ENCODE data around the gene EPHA6.
"Not testable (repeated sequence)": the region's sequence is repeated elsewhere in the genome, so short reads cannot be mapped to it uniquely, and the experiment has no call there.

Gene EPHA6

GRCh38 chr3:96931119-96931862, 116.9 kb downstream of the EPHA6 start:
- peak; percentile 6 to 7 for DNase-seq

- DNase-seq: not testable (repeated sequence)
Measured at GRCh38 chr3:96942131-96942530, 127.7 kb downstream of the EPHA6 start.

- no peak for DNase-seq
Measured at GRCh38 chr3:96958856-96959255, 144.5 kb downstream of the EPHA6 start.

- DNase-seq: no peak
Measured at GRCh38 chr3:96959474-96959873, 145.1 kb downstream of the EPHA6 start.

GRCh38 chr3:96959901-96960641, 145.7 kb downstream of the EPHA6 start:
- DNase-seq: no peak

- DNase-seq: no peak
Measured at GRCh38 chr3:96960661-96961330, 146.4 kb downstream of the EPHA6 start.

GRCh38 chr3:96961576-96961975, 147.2 kb downstream of the EPHA6 start:
- DNase-seq: no peak

GRCh38 chr3:96966181-96966929, 152.0 kb downstream of the EPHA6 start:
- no peak for DNase-seq

- no peak for DNase-seq
Measured at GRCh38 chr3:96970211-96970610, 155.8 kb downstream of the EPHA6 start.

GRCh38 chr3:96977671-96978070, 163.3 kb downstream of the EPHA6 start:
- no peak for DNase-seq

GRCh38 chr3:96983716-96984115, 169.3 kb downstream of the EPHA6 start:
- not testable (repeated sequence) for DNase-seq

- no peak for DNase-seq
Measured at GRCh38 chr3:96986241-96986640, 171.8 kb downstream of the EPHA6 start.

GRCh38 chr3:96991231-96991630, 176.8 kb downstream of the EPHA6 start:
- no peak for DNase-seq

GRCh38 chr3:96991800-96992365, 177.5 kb downstream of the EPHA6 start:
- DNase-seq: no peak

GRCh38 chr3:96994988-96995387, 180.6 kb downstream of the EPHA6 start:
- DNase-seq: no peak

- DNase-seq: no peak
Measured at GRCh38 chr3:96996009-96996408, 181.6 kb downstream of the EPHA6 start.

- DNase-seq: no peak
Measured at GRCh38 chr3:97001611-97002010, 187.2 kb downstream of the EPHA6 start.

- no peak for DNase-seq
Measured at GRCh38 chr3:97009427-97010019, 195.1 kb downstream of the EPHA6 start.

- no peak for DNase-seq
Measured at GRCh38 chr3:97010881-97011657, 196.7 kb downstream of the EPHA6 start.

- DNase-seq: no peak
Measured at GRCh38 chr3:97021778-97022177, 207.4 kb downstream of the EPHA6 start.

GRCh38 chr3:97025612-97026011, 211.2 kb downstream of the EPHA6 start:
- DNase-seq: not testable (repeated sequence)

Data from NCI-H2081 (cell line).